ENCODE data around the gene CXCR6. TPM values are rescaled to one million over a fixed set of nuclear protein-coding genes. Genes with fewer than 3 reads are reported as not detected.

Gene CXCR6
- total RNA-seq, 4 donors from 2014 or later: 0.54 to 3.5 (median 0.87) TPM; not detected in 1

DNA sequence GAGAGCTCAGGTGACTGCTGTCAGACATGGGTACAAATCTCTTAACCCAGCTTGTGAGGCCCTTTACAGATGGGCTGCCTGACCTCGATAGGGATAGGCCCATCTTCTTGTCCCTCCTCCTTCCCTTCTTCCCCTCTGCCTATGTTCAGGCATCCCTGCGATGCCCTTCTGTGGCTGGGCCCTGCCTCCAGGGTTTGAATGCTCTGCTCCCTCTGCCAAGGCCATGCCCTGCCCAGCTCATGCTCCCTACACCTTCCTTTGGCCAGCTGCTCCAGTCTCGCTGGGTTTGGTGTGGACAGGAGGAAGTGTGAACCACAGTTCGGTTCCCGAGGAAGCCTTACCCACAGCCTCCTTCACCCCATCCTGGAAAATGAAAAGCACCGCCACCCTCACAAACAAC is 48.1 kb downstream of the CXCR6 start:
- peaks cover 28 to 93% (median 66%) of the 10 kb centered on the region in 3 donors for H3K4me1 ChIP-seq
- no peak for ATAC-seq
- no peaks in the 10 kb centered on the region for H3K36me3 ChIP-seq
- no peaks in the 10 kb centered on the region for H3K9me3 ChIP-seq
- H3K4me3 ChIP-seq: no peak overlapping the region
- peak overlapping the region in 3 of 4 donors; percentile 72 to 98 (median 74) for H3K27ac ChIP-seq
- WGBS, 2 donors (ENCODE audit: low coverage in 1 of 2): 59 to 100% methylated on average over 2 to 5 of the region's 6 CpGs
- TF ChIP-seq POLR2A (IDR thresholded peaks at IDR 0.05) (no peak), POLR2AphosphoS5 (IDR thresholded peaks at IDR 0.05) (no peak), EP300 (IDR thresholded peaks at IDR 0.05) (no peak)
- TF ChIP-seq, protein P1, sequence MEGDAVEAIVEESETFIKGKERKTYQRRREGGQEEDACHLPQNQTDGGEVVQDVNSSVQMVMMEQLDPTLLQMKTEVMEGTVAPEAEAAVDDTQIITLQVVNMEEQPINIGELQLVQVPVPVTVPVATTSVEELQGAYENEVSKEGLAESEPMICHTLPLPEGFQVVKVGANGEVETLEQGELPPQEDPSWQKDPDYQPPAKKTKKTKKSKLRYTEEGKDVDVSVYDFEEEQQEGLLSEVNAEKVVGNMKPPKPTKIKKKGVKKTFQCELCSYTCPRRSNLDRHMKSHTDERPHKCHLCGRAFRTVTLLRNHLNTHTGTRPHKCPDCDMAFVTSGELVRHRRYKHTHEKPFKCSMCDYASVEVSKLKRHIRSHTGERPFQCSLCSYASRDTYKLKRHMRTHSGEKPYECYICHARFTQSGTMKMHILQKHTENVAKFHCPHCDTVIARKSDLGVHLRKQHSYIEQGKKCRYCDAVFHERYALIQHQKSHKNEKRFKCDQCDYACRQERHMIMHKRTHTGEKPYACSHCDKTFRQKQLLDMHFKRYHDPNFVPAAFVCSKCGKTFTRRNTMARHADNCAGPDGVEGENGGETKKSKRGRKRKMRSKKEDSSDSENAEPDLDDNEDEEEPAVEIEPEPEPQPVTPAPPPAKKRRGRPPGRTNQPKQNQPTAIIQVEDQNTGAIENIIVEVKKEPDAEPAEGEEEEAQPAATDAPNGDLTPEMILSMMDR (IDR thresholded peaks at IDR 0.05): no peak
- no peaks in the 10 kb centered on the region for H3K27me3 ChIP-seq

GRCh38 chr3:45992133-45992729 is 49.0 kb downstream of the CXCR6 start:
- TF ChIP-seq EP300 (IDR thresholded peaks at IDR 0.05): no peak
- peak; percentile 83 for TF ChIP-seq POLR2AphosphoS5 (IDR thresholded peaks at IDR 0.05)
- no peak for TF ChIP-seq POLR2A (IDR thresholded peaks at IDR 0.05)
- TF ChIP-seq, protein P1 (IDR thresholded peaks at IDR 0.05): no peak
- Histone ChIP-seq H3K4me3 (no peak overlapping the region), H3K27me3 (no peaks in the 10 kb centered on the region), H3K4me1 (peaks cover 21 to 86% (median 57%) of the 10 kb centered on the region in 3 donors), H3K36me3 (no peaks in the 10 kb centered on the region), H3K9me3 (no peaks in the 10 kb centered on the region), H3K27ac (peak overlapping the region; percentile 34 to 98 (median 73))
- no peak for ATAC-seq
- 22 to 63% methylated on average over 1 to 2 of the region's 2 CpGs for WGBS, 2 donors (ENCODE audit: low coverage in 1 of 2)

DNA sequence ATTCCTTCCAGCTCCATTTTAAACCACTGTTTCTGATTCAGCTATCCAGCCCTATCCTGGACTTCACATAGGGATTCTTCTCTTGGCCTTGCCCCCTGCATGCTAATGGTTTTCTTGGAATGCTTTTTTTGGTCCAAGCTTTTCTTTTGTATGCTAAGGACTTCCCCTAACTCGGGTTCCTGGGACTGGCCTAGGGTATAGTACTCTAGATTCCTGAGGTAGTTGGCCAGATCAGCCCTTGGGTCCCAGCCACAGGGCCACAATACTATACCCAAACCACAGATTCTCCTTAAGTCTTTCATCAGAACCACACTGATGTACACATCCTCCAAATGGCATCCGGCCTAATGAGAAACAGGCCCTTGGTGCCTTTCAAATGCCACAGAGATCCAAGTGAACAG is 49.6 kb downstream of the CXCR6 start:
- peak overlapping the region; percentile 14 to 98 (median 64) for H3K27ac ChIP-seq
- H3K4me1 ChIP-seq: peaks cover 16 to 80% (median 53%) of the 10 kb centered on the region in 3 donors
- TF ChIP-seq POLR2AphosphoS5 (IDR thresholded peaks at IDR 0.05) (no peak), POLR2A (IDR thresholded peaks at IDR 0.05) (no peak), EP300 (IDR thresholded peaks at IDR 0.05) (no peak)
- TF ChIP-seq, protein P1 (IDR thresholded peaks at IDR 0.05): no peak
- H3K36me3 ChIP-seq: no peaks in the 10 kb centered on the region
- 0 to 46% methylated on average over 1 to 2 of the region's 2 CpGs for WGBS, 2 donors (ENCODE audit: low coverage in 1 of 2)
- H3K27me3 ChIP-seq: no peaks in the 10 kb centered on the region
- H3K4me3 ChIP-seq: no peak overlapping the region
- ATAC-seq: no peak
- no peaks in the 10 kb centered on the region for H3K9me3 ChIP-seq

- no peaks in the 10 kb centered on the region for H3K36me3 ChIP-seq
- no peak for ATAC-seq
- no peak overlapping the region for H3K4me3 ChIP-seq
- 60 to 67% methylated on average over 1 to 2 of the region's 3 CpGs for WGBS, 2 donors (ENCODE audit: low coverage in 1 of 2)
- TF ChIP-seq POLR2AphosphoS5 (IDR thresholded peaks at IDR 0.05) (no peak), POLR2A (IDR thresholded peaks at IDR 0.05) (no peak), EP300 (IDR thresholded peaks at IDR 0.05) (no peak)
- TF ChIP-seq, protein P1 (IDR thresholded peaks at IDR 0.05): no peak
- no peaks in the 10 kb centered on the region for H3K27me3 ChIP-seq
- H3K9me3 ChIP-seq: no peaks in the 10 kb centered on the region
- H3K27ac ChIP-seq: peak overlapping the region in 3 of 4 donors; percentile 54 to 98 (median 74)
- peaks cover 13 to 73% (median 46%) of the 10 kb centered on the region in 3 donors for H3K4me1 ChIP-seq
Measured at GRCh38 chr3:45993421-45994027, 50.3 kb downstream of the CXCR6 start.
